Measurements from ENCODE around the gene ZMYND8.

DNA sequence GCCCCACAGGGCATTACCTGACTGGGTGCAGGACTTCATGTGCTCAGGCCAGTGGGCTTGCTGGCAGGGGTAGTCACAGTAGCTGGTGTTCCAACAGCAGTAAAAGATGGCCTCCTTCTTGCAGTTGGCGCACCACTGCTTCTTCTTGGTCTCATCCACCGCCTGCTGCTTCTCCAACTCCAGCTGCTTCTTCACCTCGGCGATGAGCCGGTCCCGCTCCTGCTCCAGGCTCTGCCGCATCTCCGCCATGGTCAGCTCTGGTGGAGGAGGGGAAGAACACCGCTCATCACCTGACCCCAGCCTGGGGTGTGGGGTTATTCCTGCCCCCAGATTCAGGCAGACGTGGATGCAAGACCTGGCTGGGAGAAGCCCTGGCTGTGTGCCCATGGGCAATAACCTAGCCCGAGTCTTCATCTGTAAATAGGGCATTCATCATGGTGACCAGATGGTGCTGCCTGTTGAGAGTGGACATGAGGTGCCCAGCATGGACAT, 132.2 kb downstream of the ZMYND8 start:
- TF ChIP-seq EZH2 (IDR thresholded peaks at IDR 0.05): no peak
- no peak for TF ChIP-seq RAD21 (IDR thresholded peaks at IDR 0.05; ENCODE audit: low read depth)
- TF ChIP-seq, protein P1, sequence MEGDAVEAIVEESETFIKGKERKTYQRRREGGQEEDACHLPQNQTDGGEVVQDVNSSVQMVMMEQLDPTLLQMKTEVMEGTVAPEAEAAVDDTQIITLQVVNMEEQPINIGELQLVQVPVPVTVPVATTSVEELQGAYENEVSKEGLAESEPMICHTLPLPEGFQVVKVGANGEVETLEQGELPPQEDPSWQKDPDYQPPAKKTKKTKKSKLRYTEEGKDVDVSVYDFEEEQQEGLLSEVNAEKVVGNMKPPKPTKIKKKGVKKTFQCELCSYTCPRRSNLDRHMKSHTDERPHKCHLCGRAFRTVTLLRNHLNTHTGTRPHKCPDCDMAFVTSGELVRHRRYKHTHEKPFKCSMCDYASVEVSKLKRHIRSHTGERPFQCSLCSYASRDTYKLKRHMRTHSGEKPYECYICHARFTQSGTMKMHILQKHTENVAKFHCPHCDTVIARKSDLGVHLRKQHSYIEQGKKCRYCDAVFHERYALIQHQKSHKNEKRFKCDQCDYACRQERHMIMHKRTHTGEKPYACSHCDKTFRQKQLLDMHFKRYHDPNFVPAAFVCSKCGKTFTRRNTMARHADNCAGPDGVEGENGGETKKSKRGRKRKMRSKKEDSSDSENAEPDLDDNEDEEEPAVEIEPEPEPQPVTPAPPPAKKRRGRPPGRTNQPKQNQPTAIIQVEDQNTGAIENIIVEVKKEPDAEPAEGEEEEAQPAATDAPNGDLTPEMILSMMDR (IDR thresholded peaks at IDR 0.05 in 2 of 3, conservative IDR thresholded peaks at IDR 0.05 in 1 of 3; ENCODE audit: borderline replicate concordance in 1 of 3, insufficient read depth in 1 of 3, low read depth in 2 of 3, low read length in 2 of 3): no peak
- no peak for TF ChIP-seq POLR2A (IDR thresholded peaks at IDR 0.05; ENCODE audit: borderline replicate concordance, extremely low read depth, insufficient read depth, insufficient read length)
- TF ChIP-seq YY1 (IDR thresholded peaks at IDR 0.05; ENCODE audit: extremely low read depth, insufficient replicate concordance, low read depth, low read length): no peak
- no peak for TF ChIP-seq EGR1 (IDR thresholded peaks at IDR 0.05; ENCODE audit: low read depth)
- TF ChIP-seq EZH2phosphoT487 (IDR thresholded peaks at IDR 0.05; ENCODE audit: borderline replicate concordance): no peak
- TF ChIP-seq, protein P2, sequence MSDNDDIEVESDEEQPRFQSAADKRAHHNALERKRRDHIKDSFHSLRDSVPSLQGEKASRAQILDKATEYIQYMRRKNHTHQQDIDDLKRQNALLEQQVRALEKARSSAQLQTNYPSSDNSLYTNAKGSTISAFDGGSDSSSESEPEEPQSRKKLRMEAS (IDR thresholded peaks at IDR 0.05): no peak
- TF ChIP-seq JUND (IDR thresholded peaks at IDR 0.05): no peak
- TF ChIP-seq POLR2AphosphoS5 (IDR thresholded peaks at IDR 0.05; ENCODE audit: low read depth, low read length): no peak
- TF ChIP-seq, protein P3, sequence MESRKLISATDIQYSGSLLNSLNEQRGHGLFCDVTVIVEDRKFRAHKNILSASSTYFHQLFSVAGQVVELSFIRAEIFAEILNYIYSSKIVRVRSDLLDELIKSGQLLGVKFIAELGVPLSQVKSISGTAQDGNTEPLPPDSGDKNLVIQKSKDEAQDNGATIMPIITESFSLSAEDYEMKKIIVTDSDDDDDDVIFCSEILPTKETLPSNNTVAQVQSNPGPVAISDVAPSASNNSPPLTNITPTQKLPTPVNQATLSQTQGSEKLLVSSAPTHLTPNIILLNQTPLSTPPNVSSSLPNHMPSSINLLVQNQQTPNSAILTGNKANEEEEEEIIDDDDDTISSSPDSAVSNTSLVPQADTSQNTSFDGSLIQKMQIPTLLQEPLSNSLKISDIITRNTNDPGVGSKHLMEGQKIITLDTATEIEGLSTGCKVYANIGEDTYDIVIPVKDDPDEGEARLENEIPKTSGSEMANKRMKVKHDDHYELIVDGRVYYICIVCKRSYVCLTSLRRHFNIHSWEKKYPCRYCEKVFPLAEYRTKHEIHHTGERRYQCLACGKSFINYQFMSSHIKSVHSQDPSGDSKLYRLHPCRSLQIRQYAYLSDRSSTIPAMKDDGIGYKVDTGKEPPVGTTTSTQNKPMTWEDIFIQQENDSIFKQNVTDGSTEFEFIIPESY (IDR thresholded peaks at IDR 0.05; ENCODE audit: extremely low read depth, insufficient replicate concordance, low read length): no peak
- TF ChIP-seq, protein P4, sequence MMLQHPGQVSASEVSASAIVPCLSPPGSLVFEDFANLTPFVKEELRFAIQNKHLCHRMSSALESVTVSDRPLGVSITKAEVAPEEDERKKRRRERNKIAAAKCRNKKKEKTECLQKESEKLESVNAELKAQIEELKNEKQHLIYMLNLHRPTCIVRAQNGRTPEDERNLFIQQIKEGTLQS (IDR thresholded peaks at IDR 0.05): no peak

Data from HCT116 (cell line).